Hepatocyte (in vitro differentiated cells): Measurements from ENCODE around the gene SORL1. TPM values are rescaled to one million over a fixed set of nuclear protein-coding genes. Genes with fewer than 3 reads are reported as not detected.

ENCODE experiments used
- DNase-seq: peaks from one replicate; pipeline ENCODE4 v3.0.0-alpha.2; 2016; ENCODE audit warnings: low spot score
- H2AFZ ChIP-seq: fragments of 200-600 bp; sonication (generic); 2 replicates; pipeline ENCODE4 v1.6.0; 2016; ENCODE audit warnings: antibody characterized with exemption, mild to moderate bottlenecking
- H3K27ac ChIP-seq: fragments of 200-600 bp; sonication (generic); 2 replicates; pipeline ENCODE4 v1.5.1; 2016; ENCODE audit warnings: mild to moderate bottlenecking
- H3K27me3 ChIP-seq: fragments of 200-600 bp; sonication (generic); 2 replicates; pipeline ENCODE4 v1.6.1; 2016
- H3K36me3 ChIP-seq: fragments of 200-600 bp; sonication (generic); replicated peaks from 2 replicates; pipeline ENCODE4 v1.5.1; 2016; ENCODE audit warnings: low read depth; ENCODE audit not compliant: insufficient read depth
- H3K4me1 ChIP-seq: fragments of 200-600 bp; sonication (generic); 2 replicates; pipeline ENCODE4 v1.5.1; 2016; ENCODE audit warnings: mild to moderate bottlenecking, moderate library complexity; ENCODE audit not compliant: insufficient read depth
- H3K4me2 ChIP-seq: fragments of 200-600 bp; sonication (generic); 2 replicates; pipeline ENCODE4 v1.6.0; 2016
- H3K4me3 ChIP-seq: fragments of 200-600 bp; sonication (generic); 2 replicates; pipeline ENCODE4 v1.5.1; 2016; ENCODE audit warnings: mild to moderate bottlenecking
- H3K79me2 ChIP-seq: fragments of 200-600 bp; sonication (generic); 2 replicates; pipeline ENCODE4 v1.6.0; 2017; ENCODE audit warnings: mild to moderate bottlenecking
- H3K9me2 ChIP-seq: fragments of 200-600 bp; sonication (generic); replicated peaks from 2 replicates; pipeline ENCODE4 v1.6.0; 2017; ENCODE audit warnings: mild to moderate bottlenecking; ENCODE audit not compliant: insufficient read depth
- H3K9me3 ChIP-seq: fragments of 200-600 bp; sonication (generic); 2 replicates; pipeline ENCODE4 v1.5.1; 2016; ENCODE audit warnings: low read depth, mild to moderate bottlenecking
- H4K20me1 ChIP-seq: fragments of 200-600 bp; sonication (generic); 2 replicates; pipeline ENCODE4 v1.6.0; 2016; ENCODE audit warnings: mild to moderate bottlenecking; ENCODE audit not compliant: insufficient read depth, poor library complexity, severe bottlenecking
- CTCF ChIP-seq: fragments of 200-600 bp; sonication (generic); IDR thresholded peaks from 2 replicates; pipeline ENCODE4 v1.5.1; 2016; ENCODE audit warnings: antibody characterized with exemption, mild to moderate bottlenecking; ENCODE audit not compliant: poor library complexity
- EZH2 ChIP-seq: fragments of 200-600 bp; sonication (generic); IDR thresholded peaks from 2 replicates; pipeline ENCODE4 v1.6.1; 2016; ENCODE audit warnings: antibody characterized with exemption, mild to moderate bottlenecking, borderline replicate concordance
- EZH2phosphoT487 ChIP-seq: fragments of 200-600 bp; sonication (generic); IDR thresholded peaks from one replicate; pipeline ENCODE4 v1.6.1; 2018; ENCODE audit warnings: antibody characterized with exemption, mild to moderate bottlenecking, low read depth, moderate library complexity; ENCODE audit not compliant: unreplicated experiment, severe bottlenecking
- WGBS: methylation state at CpG from one replicate; pipeline ENCODE4 v1.1.6; 2016; ENCODE audit warnings: low lambda C conversion rate; ENCODE audit errors: missing lambda C conversion rate; 5-methylcytosine and 5-hydroxymethylcytosine counted together
- polyA plus RNA-seq: library from polyadenylated mRNA; unstranded; fragments of >200 nt; fragmentation: Nextera tagmentation; extraction: Ambion mirVana; gene quantifications from 2 replicates; pipeline ENCODE4 v1.2.1, GENCODE V29; 2016
- total RNA-seq: library from RNA; depleted of rRNA; stranded (reverse); fragments of >200 nt; gene quantifications from 2 replicates; pipeline ENCODE4 v1.2.3, GENCODE V29; 2014

The SORL1 gene
- total and polyA plus RNA-seq, 2 experiments from 2014 or later = 13.5 to 26.5 TPM

- no peak overlapping the region for H3K4me3 ChIP-seq
- H3K36me3 ChIP-seq = no peaks in the 10 kb centered on the region
- H3K4me2 ChIP-seq = no peak overlapping the region
- no peaks in the 10 kb centered on the region for H4K20me1 ChIP-seq
- H3K27me3 ChIP-seq = no peaks in the 10 kb centered on the region
- H3K27ac ChIP-seq = no peak overlapping the region
- H3K4me1 ChIP-seq = no peaks in the 10 kb centered on the region
- WGBS = 77% methylated on average over 6 of the region's 6 CpGs
- no peak overlapping the region for H2AFZ ChIP-seq
- DNase-seq = no peak
- H3K9me3 ChIP-seq = no peaks in the 10 kb centered on the region
- no peaks in the 10 kb centered on the region for H3K9me2 ChIP-seq
- H3K79me2 ChIP-seq = no peaks in the 10 kb centered on the region
- TF ChIP-seq EZH2phosphoT487 = no peak
- no peak for TF ChIP-seq CTCF
- no peak for TF ChIP-seq EZH2
These were observed 35.1 kb downstream of the SORL1 start for GRCh38 chr11:121487191-121487590.

- TF ChIP-seq CTCF (no peak), EZH2 (no peak), EZH2phosphoT487 (no peak)
- WGBS = 89% methylated on average over 2 of the region's 2 CpGs
These were observed 36.1 kb downstream of the SORL1 start for GRCh38 chr11:121488170-121488569.

GRCh38 chr11:121488641-121489040 lies 36.5 kb downstream of the SORL1 start:
- Histone ChIP-seq H3K27me3 (no peaks in the 10 kb centered on the region), H4K20me1 (no peaks in the 10 kb centered on the region), H3K4me1 (no peaks in the 10 kb centered on the region), H3K4me3 (no peak overlapping the region), H3K36me3 (no peaks in the 10 kb centered on the region), H3K79me2 (no peaks in the 10 kb centered on the region), H2AFZ (no peak overlapping the region), H3K4me2 (no peak overlapping the region), H3K9me3 (no peaks in the 10 kb centered on the region), H3K27ac (no peak overlapping the region), H3K9me2 (no peaks in the 10 kb centered on the region)
- TF ChIP-seq EZH2 (no peak), CTCF (no peak), EZH2phosphoT487 (no peak)
- WGBS = 74% methylated on average over 6 of the region's 6 CpGs
- DNase-seq = no peak

More at GRCh38 chr11:121488170-121488569, 36.1 kb downstream of the SORL1 start:
- H3K79me2 ChIP-seq = no peaks in the 10 kb centered on the region
- H3K4me2 ChIP-seq = no peak overlapping the region
- H3K4me3 ChIP-seq = no peak overlapping the region
- H4K20me1 ChIP-seq = no peaks in the 10 kb centered on the region
- H3K9me3 ChIP-seq = no peaks in the 10 kb centered on the region
- no peaks in the 10 kb centered on the region for H3K9me2 ChIP-seq
- no peak overlapping the region for H3K27ac ChIP-seq
- no peak for DNase-seq
- H3K36me3 ChIP-seq = no peaks in the 10 kb centered on the region
- no peaks in the 10 kb centered on the region for H3K27me3 ChIP-seq
- no peak overlapping the region for H2AFZ ChIP-seq
- H3K4me1 ChIP-seq = no peaks in the 10 kb centered on the region

- TF ChIP-seq EZH2 (no peak), EZH2phosphoT487 (no peak), CTCF (no peak)
These were observed 37.7 kb downstream of the SORL1 start for GRCh38 chr11:121489823-121490222.

More at GRCh38 chr11:121489823-121490222, 37.7 kb downstream of the SORL1 start:
- no peaks in the 10 kb centered on the region for H3K27me3 ChIP-seq
- no peak overlapping the region for H2AFZ ChIP-seq
- 100% methylated on average over 2 of the region's 2 CpGs for WGBS
- H3K9me2 ChIP-seq = no peaks in the 10 kb centered on the region
- H3K79me2 ChIP-seq = no peaks in the 10 kb centered on the region
- no peaks in the 10 kb centered on the region for H3K9me3 ChIP-seq
- H3K4me3 ChIP-seq = no peak overlapping the region
- no peaks in the 10 kb centered on the region for H3K4me1 ChIP-seq
- H3K36me3 ChIP-seq = no peaks in the 10 kb centered on the region
- no peaks in the 10 kb centered on the region for H4K20me1 ChIP-seq
- H3K4me2 ChIP-seq = no peak overlapping the region
- no peak overlapping the region for H3K27ac ChIP-seq
- no peak for DNase-seq
